HAP-1 (cell line): Measurements from ENCODE around the gene TSSK6.
A peak's percentile ranks its signal among the peaks of the same experiment; 100 is the strongest.

Experiments used
- DNase-seq, 2 experiments: peaks; one replicate each; pipeline ENCODE4 v3.0.0-alpha.2; 2016 to 2020; ENCODE audit warnings: low spot score in 2 of 2
- H3K27me3 ChIP-seq: fragments of 250-450 bp; sonication (Bioruptor Pico); 2 replicates; pipeline ENCODE4 v1.5.1; 2020; ENCODE audit warnings: low read depth, mild to moderate bottlenecking, moderate library complexity
- H3K36me3 ChIP-seq: fragments of 250-450 bp; sonication (Bioruptor Pico); replicated peaks from 2 replicates; pipeline ENCODE4 v1.5.1; 2020; ENCODE audit warnings: mild to moderate bottlenecking
- H3K4me1 ChIP-seq: fragments of 250-450 bp; sonication (Bioruptor Pico); 2 replicates; pipeline ENCODE4 v1.5.1; 2020; ENCODE audit warnings: mild to moderate bottlenecking
- H3K4me3 ChIP-seq: fragments of 250-450 bp; sonication (Bioruptor Pico); 2 replicates; pipeline ENCODE4 v1.5.1; 2020; ENCODE audit warnings: mild to moderate bottlenecking, moderate library complexity
- H3K9me3 ChIP-seq: fragments of 250-450 bp; sonication (Bioruptor Pico); 2 replicates; pipeline ENCODE4 v1.5.1; 2020; ENCODE audit warnings: mild to moderate bottlenecking, moderate library complexity
- in situ Hi-C: fragments of 300-500 bp; cut with MboI; formaldehyde crosslinking; loops from 3 replicates; pipeline ENCODE4 v1.14.3; 2020; ENCODE audit warnings: low sequenced_read_pairs, inconsistent platforms, mixed read lengths

The TSSK6 gene

GRCh38 chr19:19531951-19532805 lies 16.8 kb upstream of the TSSK6 start:
- in situ Hi-C loops = loop anchor here (25.0 kb wide), 1 partner anchor 430 kb away; no protein-coding TSS in a partner anchor
- H3K36me3 ChIP-seq = peaks cover 13% of the 10 kb centered on the region
- DNase-seq = peak; percentile 44 to 89
- H3K4me1 ChIP-seq = no peaks in the 10 kb centered on the region
- no peaks in the 10 kb centered on the region for H3K9me3 ChIP-seq
- H3K4me3 ChIP-seq = no peak overlapping the region
- no peaks in the 10 kb centered on the region for H3K27me3 ChIP-seq

DNA sequence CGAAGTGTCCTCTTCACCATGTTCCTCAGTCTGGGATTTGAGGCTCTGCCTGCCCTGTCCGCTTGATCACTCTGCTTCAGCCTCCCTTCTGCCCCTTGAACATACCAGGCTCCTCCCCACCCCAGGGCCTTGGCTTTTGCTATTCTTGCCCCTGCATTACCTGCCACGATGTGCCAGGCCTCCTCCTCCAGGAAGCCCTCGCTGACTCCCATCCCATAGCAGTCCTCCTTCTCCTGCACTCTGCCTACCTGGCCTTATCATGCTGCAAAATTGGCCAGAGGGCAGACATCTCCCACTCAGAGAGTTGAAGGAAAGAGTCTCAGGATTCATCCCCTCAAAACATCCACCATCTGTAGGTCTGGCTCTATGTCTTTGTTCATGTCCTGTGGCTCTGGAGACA lies 15.5 kb upstream of the TSSK6 start:
- in situ Hi-C loops = loop anchor here (25.0 kb wide), 1 partner anchor 431 kb away; no protein-coding TSS in a partner anchor
- Histone ChIP-seq H3K4me1 (no peaks in the 10 kb centered on the region), H3K36me3 (peaks cover 13% of the 10 kb centered on the region), H3K27me3 (no peaks in the 10 kb centered on the region), H3K4me3 (no peak overlapping the region), H3K9me3 (no peaks in the 10 kb centered on the region)
- no peak for DNase-seq

DNA sequence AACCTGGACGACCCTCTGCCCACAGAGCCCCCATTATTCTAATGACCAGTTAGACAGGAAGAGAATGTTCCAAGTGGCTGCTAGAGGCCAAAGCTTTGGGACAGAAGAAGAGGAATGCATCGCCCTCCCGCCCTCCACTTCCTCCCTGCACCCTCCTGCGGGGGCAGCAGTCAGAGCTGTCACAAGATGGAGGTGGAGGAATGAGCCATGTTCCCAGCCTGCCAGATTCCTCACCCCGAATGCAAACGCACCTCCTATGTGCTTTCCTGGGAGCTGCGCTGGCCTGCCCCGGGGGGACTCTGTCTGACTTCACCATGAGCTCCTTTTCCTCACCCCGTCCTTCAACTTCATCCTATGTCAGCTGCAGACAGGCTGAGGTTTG lies 15.1 kb upstream of the TSSK6 start:
- Histone ChIP-seq H3K9me3 (no peaks in the 10 kb centered on the region), H3K27me3 (no peaks in the 10 kb centered on the region), H3K4me3 (no peak overlapping the region), H3K36me3 (peaks cover 14% of the 10 kb centered on the region), H3K4me1 (no peaks in the 10 kb centered on the region)
- in situ Hi-C loops = loop anchor here (25.0 kb wide), 1 partner anchor 432 kb away; no protein-coding TSS in a partner anchor
- DNase-seq = no peak

- DNase-seq = no peak
- Histone ChIP-seq H3K36me3 (peaks cover 17% of the 10 kb centered on the region), H3K4me3 (no peak overlapping the region), H3K9me3 (no peaks in the 10 kb centered on the region), H3K27me3 (no peaks in the 10 kb centered on the region), H3K4me1 (no peaks in the 10 kb centered on the region)
- in situ Hi-C loops = loop anchor here (25.0 kb wide), 1 partner anchor 432 kb away; no protein-coding TSS in a partner anchor
Observed at GRCh38 chr19:19529783-19530422, 14.6 kb upstream of the TSSK6 start.

DNA sequence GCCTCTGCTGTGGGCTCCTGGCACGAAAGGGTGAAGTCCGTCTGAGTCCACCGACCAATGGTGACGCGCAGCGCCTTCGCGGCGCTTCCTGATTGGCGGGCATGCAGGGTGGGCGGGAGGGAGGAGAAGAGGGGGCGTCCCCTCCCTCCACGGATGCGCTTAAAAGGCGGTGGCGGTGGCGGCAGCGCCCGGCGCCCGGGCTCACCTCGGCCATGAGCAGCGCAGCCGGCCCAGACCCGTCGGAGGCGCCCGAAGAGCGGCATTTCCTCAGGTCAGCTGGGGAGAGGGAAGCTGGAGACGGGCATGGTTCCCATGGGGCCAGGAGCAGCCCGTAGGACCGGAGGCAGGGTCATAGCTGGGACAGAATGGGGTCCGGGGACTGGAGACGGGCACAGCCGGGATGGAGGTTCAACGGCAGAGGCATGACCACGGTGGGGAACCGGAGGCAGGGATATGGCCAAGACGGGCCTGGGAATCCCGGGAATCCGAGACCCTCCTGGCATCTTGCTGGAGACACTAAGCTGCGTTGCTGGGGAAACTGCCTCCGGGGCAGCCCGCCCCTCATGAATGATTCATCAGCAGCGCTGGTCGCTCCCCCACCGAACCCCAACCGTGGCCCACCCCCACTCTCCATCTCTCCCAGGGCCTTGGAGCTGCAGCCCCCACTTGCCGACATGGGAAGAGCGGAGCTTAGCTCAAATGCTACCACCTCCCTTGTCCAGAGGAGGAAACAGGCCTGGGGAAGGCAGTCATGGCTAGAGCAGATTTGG lies 13.6 kb upstream of the TSSK6 start, which contains the start of gene YJEFN3:
Gene YJEFN3, plus strand, starts transcription at position 191 of the 770 bp plus-strand sequence. Its CDS starts 22 bp downstream, at position 213.
- Histone ChIP-seq H3K9me3 (no peaks in the 10 kb centered on the region), H3K27me3 (no peaks in the 10 kb centered on the region), H3K4me3 (no peak within 1 kb of the TSS), H3K4me1 (no peaks in the 10 kb centered on the region), H3K36me3 (peaks cover 21% of the 10 kb centered on the region)
- in situ Hi-C loops = loop anchor here (25.0 kb wide), 1 partner anchor 433 kb away; no protein-coding TSS in a partner anchor
- no peak for DNase-seq

- no peaks in the 10 kb centered on the region for H3K9me3 ChIP-seq
- H3K27me3 ChIP-seq = no peaks in the 10 kb centered on the region
- DNase-seq = no peak
- in situ Hi-C loops = loop anchor here (25.0 kb wide), 1 partner anchor 434 kb away; no protein-coding TSS in a partner anchor
- no peaks in the 10 kb centered on the region for H3K4me1 ChIP-seq
- no peak overlapping the region for H3K4me3 ChIP-seq
- peaks cover 27% of the 10 kb centered on the region for H3K36me3 ChIP-seq
Observed at GRCh38 chr19:19527674-19528625, 12.6 kb upstream of the TSSK6 start.

GRCh38 chr19:19527371-19527656 lies 12.0 kb upstream of the TSSK6 start:
- no peaks in the 10 kb centered on the region for H3K4me1 ChIP-seq
- in situ Hi-C loops = loop anchor here (25.0 kb wide), 1 partner anchor 435 kb away; no protein-coding TSS in a partner anchor
- peaks cover 31% of the 10 kb centered on the region for H3K36me3 ChIP-seq

DNA sequence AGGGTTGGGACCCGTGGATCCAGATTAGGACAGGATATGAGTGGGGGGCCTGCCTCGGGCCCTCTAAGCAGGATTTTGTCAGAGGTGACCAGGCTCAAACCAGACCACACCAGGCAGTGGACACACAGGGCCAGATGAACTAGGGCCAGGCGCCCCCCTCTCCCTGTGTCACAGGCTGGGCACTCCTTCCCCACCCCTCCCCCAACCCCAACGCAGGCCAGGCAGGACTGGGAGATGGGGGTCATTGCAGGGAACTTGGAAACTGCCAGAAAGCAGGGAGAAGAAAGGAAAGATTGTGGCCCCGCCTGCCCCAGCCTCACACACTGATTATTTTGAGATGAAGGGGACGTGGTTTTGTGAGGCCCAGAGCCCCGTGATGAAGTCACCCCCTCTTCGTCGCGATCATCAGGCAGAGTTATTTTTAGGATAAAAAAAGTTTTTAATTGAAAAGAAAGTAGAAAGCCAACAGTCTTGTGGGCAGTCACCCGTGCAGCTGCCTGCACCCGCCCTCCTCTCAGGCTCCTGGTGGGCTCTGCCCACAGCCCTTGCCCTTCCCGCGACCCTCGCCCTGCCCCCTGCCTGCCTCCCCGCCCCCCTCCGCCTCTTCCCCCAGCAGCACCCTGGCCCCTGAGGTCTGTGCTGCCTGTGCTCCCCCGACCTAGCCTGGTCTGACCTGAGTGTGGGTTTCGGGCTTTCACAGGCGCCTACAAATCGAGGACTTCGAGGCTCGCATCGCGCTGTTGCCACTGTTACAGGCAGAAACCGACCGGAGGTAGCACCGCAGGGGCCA lies 11.4 kb upstream of the TSSK6 start:
- no peak for DNase-seq
- no peaks in the 10 kb centered on the region for H3K27me3 ChIP-seq
- in situ Hi-C loops = loop anchor here (25.0 kb wide), 1 partner anchor 436 kb away; no protein-coding TSS in a partner anchor
- no peaks in the 10 kb centered on the region for H3K9me3 ChIP-seq
- H3K4me3 ChIP-seq = no peak overlapping the region
- no peaks in the 10 kb centered on the region for H3K4me1 ChIP-seq
- peaks cover 31% of the 10 kb centered on the region for H3K36me3 ChIP-seq

More at GRCh38 chr19:19527371-19527656, 12.0 kb upstream of the TSSK6 start:
- no peak for DNase-seq
- Histone ChIP-seq H3K9me3 (no peaks in the 10 kb centered on the region), H3K4me3 (no peak overlapping the region), H3K27me3 (no peaks in the 10 kb centered on the region)

DNA sequence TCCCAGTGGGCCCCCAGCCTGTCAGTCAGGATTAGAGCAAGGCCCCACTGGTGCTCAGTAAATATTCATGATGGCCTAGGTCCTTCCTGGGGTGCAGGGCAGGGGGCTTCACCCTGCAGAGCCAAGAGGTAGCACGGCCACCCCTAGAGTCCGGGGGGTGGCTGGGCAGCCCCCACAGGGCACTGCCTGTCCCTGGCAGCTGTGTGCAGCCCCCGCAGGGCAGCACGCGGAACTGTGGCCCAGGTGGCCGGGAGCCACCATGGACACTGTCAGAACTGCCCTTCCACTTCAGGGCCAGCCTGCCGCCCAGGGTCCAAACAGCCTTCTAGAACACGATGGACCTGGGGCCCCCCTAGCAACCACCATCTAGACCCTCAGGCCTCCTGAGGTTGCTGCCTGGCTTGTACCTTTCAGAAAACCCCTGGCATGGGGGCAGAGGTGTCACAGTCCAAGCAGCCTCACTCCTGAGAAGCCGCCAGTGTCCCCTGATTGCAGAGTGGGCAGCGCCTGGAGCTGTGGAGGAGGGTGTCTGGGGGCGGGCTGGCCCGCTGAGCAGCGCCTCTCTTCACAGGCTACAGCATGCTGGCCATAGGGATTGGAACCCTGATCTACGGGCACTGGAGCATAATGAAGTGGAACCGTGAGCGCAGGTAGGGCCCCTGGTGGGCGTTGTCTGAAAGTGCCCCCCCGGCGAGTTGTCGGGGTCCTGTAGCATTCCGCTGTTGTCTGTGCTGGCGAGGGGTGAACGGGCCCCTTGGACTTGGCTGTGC lies 10.4 kb upstream of the TSSK6 start:
- in situ Hi-C loops = loop anchor here (25.0 kb wide), 1 partner anchor 437 kb away; no protein-coding TSS in a partner anchor
- DNase-seq = no peak

DNA sequence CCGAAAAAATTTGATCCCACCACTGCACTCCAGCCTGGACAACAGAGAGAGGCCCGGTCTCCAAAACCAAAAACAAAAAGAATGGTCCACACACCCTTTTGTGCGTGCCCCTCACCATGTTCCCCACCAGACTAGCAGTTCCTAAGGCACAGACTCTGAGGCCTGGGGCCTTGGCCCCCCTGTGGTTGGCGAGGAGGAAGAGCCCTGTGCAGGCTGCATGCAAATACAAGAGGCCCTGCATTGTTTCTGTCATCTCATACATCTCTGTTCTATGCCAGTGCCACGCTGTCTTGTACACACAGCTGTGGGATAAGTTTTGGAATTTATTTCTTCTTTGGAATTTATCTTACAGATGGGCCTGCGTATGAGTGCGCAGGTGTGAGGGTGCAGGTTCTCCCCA lies 8.7 kb upstream of the TSSK6 start:
- no peaks in the 10 kb centered on the region for H3K4me1 ChIP-seq
- H3K27me3 ChIP-seq = no peaks in the 10 kb centered on the region
- no peak for DNase-seq
- no peaks in the 10 kb centered on the region for H3K9me3 ChIP-seq
- in situ Hi-C loops = no loop called here
- H3K36me3 ChIP-seq = peaks cover 48% of the 10 kb centered on the region
- H3K4me3 ChIP-seq = no peak overlapping the region

More for the DNA sequence above, 10.4 kb upstream of the TSSK6 start:
- Histone ChIP-seq H3K27me3 (no peaks in the 10 kb centered on the region), H3K4me1 (no peaks in the 10 kb centered on the region), H3K9me3 (no peaks in the 10 kb centered on the region), H3K36me3 (peaks cover 35% of the 10 kb centered on the region), H3K4me3 (no peak overlapping the region)

GRCh38 chr19:19523177-19523576 lies 7.8 kb upstream of the TSSK6 start:
- H3K4me3 ChIP-seq = no peak overlapping the region
- H3K9me3 ChIP-seq = no peaks in the 10 kb centered on the region
- in situ Hi-C loops = no loop called here
- no peak for DNase-seq
- no peaks in the 10 kb centered on the region for H3K4me1 ChIP-seq
- peaks cover 45% of the 10 kb centered on the region for H3K36me3 ChIP-seq
- H3K27me3 ChIP-seq = no peaks in the 10 kb centered on the region
